ENCODE results near the gene SAP30.

Gene SAP30

DNA sequence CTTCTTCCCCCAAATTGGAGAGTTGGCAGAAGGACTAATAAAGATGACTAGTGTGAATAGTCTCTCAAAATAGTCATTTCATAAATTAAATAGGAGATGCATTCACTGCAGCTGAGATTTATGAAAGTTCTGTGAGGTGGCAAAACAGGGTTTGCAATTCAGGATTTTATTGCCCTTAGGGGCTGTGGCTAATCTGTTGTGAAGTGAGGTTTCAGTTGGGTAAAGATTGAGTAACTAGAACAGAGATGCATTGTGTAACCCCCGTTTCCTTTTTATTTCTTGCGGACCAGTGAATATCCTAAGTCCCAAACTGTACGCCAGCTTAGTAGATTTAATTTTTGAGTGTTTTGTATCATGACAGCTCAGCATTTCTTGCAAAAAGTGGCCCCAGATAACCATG lies 44.3 kb downstream of the SAP30 start:
- no peak for DNase-seq (ENCODE audit: low read depth in 3 of 3)

DNA sequence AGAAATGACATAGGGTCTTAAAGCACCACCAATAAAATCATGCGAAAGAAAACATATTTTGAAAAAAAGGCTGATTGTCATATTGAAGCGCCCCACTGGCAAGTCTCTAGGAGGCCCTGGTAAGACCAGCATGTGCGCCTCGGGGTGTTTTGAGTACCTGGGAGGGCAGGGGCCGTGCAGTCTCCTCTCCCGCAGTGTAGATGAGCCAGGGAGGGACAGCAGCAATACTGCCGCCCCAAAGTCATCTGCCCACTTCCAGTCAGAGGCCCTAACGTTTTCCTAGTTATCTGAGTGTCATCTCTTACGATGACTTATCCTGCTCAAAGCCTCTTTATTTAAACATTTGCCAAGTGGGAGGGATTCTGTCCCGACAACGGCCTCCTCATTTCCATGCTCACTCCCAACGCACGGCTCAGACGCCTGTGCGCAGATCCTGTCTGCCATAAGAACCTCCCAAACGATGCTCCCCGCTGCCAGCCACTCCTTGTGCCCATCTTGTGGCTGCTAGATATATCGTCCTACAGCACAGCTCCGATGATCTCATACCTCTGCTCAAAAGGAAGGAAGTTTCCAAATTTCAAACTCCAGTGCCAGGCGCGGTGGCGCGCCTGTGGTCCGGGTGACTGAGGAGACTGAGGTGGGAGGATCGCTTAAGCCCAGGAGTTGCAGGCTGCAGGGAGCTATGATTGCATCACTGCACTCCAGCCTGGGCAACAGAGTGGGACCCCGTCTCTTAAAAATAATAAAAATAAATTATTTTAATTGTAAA lies 45.3 kb downstream of the SAP30 start:
- no peak for DNase-seq (ENCODE audit: low read depth in 3 of 3)

DNA sequence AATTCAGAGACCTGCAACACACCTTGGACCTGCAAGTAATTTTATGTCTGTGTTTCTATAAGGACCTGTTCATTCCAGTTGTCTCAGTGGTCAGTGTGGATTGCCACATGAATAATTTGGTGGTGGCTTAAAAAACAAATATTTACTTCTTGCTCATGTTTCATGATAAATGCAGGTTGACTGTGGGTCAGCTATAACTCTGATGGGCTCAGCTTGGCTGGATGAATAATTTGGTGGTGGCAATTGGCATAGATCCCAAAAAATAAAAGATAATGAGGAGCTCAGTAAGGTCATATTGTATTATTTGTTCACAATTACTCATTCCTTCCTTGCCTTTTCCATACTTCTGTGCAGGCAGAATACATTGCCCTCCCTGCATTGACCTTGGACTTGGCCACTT lies 47.1 kb downstream of the SAP30 start:
- no peak for DNase-seq (ENCODE audit: low read depth in 3 of 3)

DNA sequence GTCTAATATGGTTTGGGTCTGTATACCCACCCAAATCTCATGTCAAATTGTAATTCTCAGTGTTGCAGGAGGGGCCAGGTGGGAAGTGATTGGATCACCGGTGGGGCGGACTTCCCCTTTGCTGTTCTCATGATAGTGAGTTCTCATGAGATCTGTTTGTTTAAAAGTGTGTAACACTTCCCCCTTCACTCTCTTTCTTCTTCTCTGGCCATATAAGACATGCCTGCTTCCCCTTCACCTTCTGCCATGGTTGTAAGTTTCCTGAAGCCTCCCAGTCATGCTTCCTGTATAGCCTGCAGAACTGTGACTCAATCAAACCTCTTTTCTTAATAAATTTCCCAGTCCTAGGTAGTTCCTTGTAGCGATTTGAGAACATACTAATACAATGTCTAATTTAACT lies 47.9 kb downstream of the SAP30 start:
- DNase-seq (ENCODE audit: low read depth in 3 of 3), result no peak

DNA sequence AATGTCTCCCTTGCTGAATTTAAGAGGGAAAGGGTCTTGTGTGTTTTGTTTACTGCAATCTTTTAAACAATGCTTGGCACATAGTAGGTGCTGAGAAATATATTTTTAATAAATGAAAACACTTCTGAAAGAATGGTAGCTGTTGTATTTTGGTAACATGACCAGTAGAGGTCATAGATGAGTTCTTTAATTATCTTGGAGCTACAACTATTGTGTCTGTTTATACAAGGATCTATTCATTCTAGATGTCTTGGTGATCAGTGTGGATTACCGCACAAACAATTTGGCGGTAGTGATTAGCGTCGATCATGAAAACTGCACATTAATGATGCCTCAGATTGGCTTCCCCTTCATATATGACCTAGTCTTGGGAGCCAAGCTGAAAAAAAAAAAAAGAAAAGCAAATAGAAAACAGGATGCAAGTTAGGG lies 49.6 kb downstream of the SAP30 start:
- DNase-seq (ENCODE audit: low read depth in 3 of 3), result no peak

DNA sequence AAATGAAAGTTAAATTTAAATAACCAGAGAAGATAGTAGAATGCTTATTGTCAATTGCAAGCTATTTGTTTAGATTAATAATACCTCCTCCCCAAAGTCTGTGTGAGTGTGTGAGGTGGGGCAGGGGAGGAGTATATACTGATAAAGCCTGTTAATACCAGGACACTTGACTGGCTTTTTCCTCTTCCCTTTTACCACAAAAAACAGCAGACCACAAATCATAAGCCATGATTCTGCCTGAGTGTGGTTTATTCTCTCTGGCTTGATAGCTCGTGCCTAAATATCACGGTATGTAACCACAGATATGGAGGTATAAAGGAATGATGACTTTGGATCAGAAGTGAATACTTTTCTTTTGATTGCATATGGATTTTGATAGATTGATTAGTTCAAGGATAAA lies 50.0 kb downstream of the SAP30 start:
- no peak for DNase-seq (ENCODE audit: low read depth in 3 of 3)

DNA sequence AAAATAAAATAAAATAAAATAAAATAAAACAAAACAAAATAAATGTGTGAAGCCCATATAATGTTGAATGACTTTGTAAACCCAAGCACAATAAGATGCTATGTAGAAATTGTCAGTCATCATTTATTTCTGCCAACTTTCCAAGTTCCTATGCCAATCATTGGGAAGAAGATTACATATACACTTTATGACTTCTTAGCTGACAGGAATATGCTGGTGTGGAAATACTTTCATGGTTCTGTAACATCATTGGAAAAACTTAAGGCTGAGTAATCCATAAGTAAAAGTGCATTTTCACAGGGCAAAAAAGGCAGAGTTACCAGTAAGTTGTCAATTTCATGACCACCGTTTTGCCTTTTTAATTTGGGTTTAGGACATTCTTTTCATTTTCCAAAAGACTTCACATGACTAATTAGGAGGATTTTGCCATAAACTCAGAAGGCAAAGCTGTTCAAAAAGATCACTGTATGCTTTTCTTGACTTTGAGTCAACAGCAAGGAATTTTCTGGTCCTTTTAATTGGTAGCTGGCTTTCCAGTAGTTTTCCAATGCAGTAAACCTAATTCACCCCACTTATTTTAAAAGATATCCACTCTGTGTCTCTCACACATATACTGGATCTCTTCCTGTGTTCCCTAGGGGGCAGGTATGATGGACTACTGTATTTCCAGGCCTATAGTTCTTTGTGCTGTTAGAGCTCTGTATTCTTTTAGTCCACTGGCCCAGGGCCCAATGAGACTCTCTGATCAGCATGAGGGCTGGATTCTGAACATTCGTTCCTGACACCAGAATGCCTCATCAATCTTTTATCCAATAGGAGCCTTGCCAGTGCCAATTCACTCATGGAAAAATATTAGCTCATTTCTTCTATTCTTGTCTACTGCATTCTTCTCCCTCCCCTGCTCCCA lies 54.4 kb downstream of the SAP30 start:
- DNase-seq (ENCODE audit: low read depth in 3 of 3), result no peak

DNA sequence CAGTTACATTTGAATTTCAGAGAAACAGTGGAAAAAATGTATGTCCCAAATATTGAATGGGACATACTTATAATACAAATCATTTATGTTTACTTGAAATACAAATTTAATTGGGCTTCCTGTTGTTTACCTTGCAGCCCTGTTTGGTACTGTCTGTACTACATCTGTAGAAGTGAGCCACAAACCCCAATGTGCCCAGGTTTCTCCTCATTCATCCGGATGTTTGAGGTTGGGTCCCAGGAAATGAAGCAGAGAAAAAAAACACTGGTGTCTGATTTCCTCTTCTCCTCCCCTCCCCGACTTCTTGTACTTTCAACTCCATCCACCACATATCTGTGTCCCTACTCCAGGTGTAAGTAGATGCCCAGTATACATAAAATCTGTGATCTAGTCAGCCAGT lies 55.3 kb downstream of the SAP30 start:
- no peak for DNase-seq (ENCODE audit: low read depth in 3 of 3)

Data from stimulated activated CD4-positive, alpha-beta T cell treated with anti-CD3 and anti-CD28 coated beads, TNF-alpha, amount 100 ng/mL, for 4 hours (primary cell).